ENCODE results near the gene MAML3.

DNA sequence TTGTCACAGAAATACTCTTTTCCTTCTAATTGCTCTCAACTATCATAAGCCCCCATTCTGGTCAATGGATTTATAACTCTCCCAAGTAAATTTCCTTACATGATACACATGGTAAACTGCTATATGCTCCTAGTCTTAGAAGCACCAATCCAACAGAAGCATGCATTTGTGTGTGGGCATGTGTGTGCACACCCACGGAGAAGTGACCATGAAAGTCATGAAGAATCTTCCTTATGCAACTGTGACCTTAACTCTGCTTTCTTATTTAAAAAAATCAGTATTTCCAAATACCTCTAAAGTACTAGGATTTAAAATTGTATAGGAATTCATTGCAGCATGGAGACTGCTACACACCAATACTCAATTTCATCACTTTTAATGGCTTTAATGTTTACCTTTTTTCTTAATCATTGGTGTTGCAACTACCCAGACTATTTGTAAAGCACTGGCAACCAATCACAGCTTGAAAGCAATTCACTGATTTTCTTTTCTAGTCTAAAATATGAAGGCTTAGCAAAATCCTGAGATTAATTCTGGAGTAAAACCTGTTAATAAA is 47.6 kb downstream of the MAML3 start:
- TF ChIP-seq POLR2A (IDR thresholded peaks at IDR 0.05): no peak
- TF ChIP-seq, protein P1, sequence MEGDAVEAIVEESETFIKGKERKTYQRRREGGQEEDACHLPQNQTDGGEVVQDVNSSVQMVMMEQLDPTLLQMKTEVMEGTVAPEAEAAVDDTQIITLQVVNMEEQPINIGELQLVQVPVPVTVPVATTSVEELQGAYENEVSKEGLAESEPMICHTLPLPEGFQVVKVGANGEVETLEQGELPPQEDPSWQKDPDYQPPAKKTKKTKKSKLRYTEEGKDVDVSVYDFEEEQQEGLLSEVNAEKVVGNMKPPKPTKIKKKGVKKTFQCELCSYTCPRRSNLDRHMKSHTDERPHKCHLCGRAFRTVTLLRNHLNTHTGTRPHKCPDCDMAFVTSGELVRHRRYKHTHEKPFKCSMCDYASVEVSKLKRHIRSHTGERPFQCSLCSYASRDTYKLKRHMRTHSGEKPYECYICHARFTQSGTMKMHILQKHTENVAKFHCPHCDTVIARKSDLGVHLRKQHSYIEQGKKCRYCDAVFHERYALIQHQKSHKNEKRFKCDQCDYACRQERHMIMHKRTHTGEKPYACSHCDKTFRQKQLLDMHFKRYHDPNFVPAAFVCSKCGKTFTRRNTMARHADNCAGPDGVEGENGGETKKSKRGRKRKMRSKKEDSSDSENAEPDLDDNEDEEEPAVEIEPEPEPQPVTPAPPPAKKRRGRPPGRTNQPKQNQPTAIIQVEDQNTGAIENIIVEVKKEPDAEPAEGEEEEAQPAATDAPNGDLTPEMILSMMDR (IDR thresholded peaks at IDR 0.05): no peak
- no peak for TF ChIP-seq POLR2AphosphoS5 (IDR thresholded peaks at IDR 0.05)
- no peak for TF ChIP-seq EP300 (IDR thresholded peaks at IDR 0.05)
